OCI-LY1 (cell line): ENCODE results near the gene C17orf78.

Experiments
- H2AFZ ChIP-seq: fragments of 200-600 bp; sonication (generic), shearing (Covaris generic); 2 replicates; pipeline ENCODE4 v1.6.0; 2014; ENCODE audit warnings: antibody characterized with exemption, mild to moderate bottlenecking, low read length
- H3F3A ChIP-seq: fragments of 200-600 bp; sonication (generic), shearing (Covaris generic); 2 replicates; pipeline ENCODE4 v1.6.0; 2014; ENCODE audit warnings: mild to moderate bottlenecking, antibody characterized with exemption, low read length, moderate library complexity; ENCODE audit not compliant: insufficient read depth
- H3K27ac ChIP-seq: fragments of 200-600 bp; sonication (generic); 2 replicates; pipeline ENCODE4 v1.5.1; 2014; ENCODE audit warnings: low read length, mixed run types, mild to moderate bottlenecking, low read depth; ENCODE audit not compliant: poor library complexity, severe bottlenecking
- H3K27me3 ChIP-seq: fragments of 200-600 bp; sonication (generic); 2 replicates; pipeline ENCODE4 v1.6.0; 2014; ENCODE audit warnings: antibody characterized with exemption, mild to moderate bottlenecking, low read length, moderate library complexity; ENCODE audit not compliant: insufficient read depth
- H3K36me3 ChIP-seq: fragments of 200-600 bp; sonication (generic); 2 replicates; pipeline ENCODE4 v1.6.1; 2014; ENCODE audit warnings: mild to moderate bottlenecking, antibody characterized with exemption, low read length, moderate library complexity, mixed read lengths; ENCODE audit not compliant: insufficient read depth
- H3K4me1 ChIP-seq: fragments of 200-600 bp; sonication (generic); 2 replicates; pipeline ENCODE4 v1.5.1; 2014; ENCODE audit warnings: mild to moderate bottlenecking, low read length, moderate library complexity; ENCODE audit not compliant: insufficient read depth, severe bottlenecking
- H3K4me2 ChIP-seq: fragments of 200-600 bp; sonication (generic), shearing (Covaris generic); 2 replicates; pipeline ENCODE4 v1.6.1; 2014; ENCODE audit warnings: low read length
- H3K4me3 ChIP-seq: fragments of 200-600 bp; sonication (generic); 2 replicates; pipeline ENCODE4 v1.5.1; 2014; ENCODE audit warnings: low read length, low read depth, mild to moderate bottlenecking, mixed read lengths; ENCODE audit not compliant: poor library complexity, severe bottlenecking
- H3K79me2 ChIP-seq: fragments of 200-600 bp; shearing (Covaris generic); 2 replicates; pipeline ENCODE4 v1.6.1; 2016; ENCODE audit warnings: mixed run types, low read length, mixed read lengths; ENCODE audit not compliant: insufficient read depth
- H3K9ac ChIP-seq: fragments of 200-600 bp; sonication (generic), shearing (Covaris generic); 2 replicates; pipeline ENCODE4 v1.6.1; 2014; ENCODE audit warnings: mild to moderate bottlenecking, low read length, mixed read lengths
- H3K9me2 ChIP-seq: fragments of 200-600 bp; sonication (generic), shearing (Covaris generic); 2 replicates; pipeline ENCODE4 v1.6.1; 2014; ENCODE audit warnings: low read depth, mild to moderate bottlenecking, low read length, mixed read lengths
- H3K9me3 ChIP-seq: fragments of 200-600 bp; shearing (Covaris generic); 2 replicates; pipeline ENCODE4 v1.6.1; 2014; ENCODE audit warnings: low read length, mixed read lengths
- H4K20me1 ChIP-seq: fragments of 200-600 bp; sonication (generic), shearing (Covaris generic); 2 replicates; pipeline ENCODE4 v1.6.0; 2016; ENCODE audit warnings: mild to moderate bottlenecking, low read length; ENCODE audit not compliant: insufficient read depth
- EZH2 ChIP-seq: fragments of 200-600 bp; sonication (generic), shearing (Covaris generic); IDR thresholded peaks from 2 replicates; pipeline ENCODE4 v1.8.0; 2017; ENCODE audit warnings: borderline replicate concordance, mixed run types, mild to moderate bottlenecking, antibody characterized with exemption, low read length, moderate library complexity, mixed read lengths
- TF ChIP-seq, protein P1 (sequence below): fragments of 200-600 bp; sonication (generic), shearing (Covaris generic); IDR thresholded peaks from 2 replicates; pipeline ENCODE4 v1.5.1; 2017; ENCODE audit warnings: mild to moderate bottlenecking, antibody characterized with exemption, low read length, moderate library complexity, mixed read lengths

Gene C17orf78

DNA sequence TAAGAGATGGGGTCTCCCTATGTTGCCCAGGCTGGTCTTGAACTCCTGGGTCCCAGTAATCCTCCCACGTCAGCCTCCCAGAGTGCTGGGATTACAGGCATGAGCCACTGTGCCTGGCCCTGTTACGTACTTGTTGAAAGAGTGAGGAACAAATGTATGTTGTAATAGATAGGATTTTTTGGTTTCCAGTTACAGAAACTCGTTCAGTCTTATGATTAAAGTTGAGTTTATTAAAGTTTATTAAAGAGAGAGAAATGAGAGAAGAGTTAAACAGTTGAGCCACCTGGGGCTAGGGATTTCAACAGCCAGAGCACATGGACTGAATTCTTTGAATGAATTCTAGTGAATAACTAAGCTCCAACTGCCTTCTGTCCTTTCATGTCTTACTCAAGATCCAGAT, 34.6 kb downstream of the C17orf78 start:
- Histone ChIP-seq H3K36me3 (peaks cover 53% of the 10 kb centered on the region), H3K27me3 (no peaks in the 10 kb centered on the region)

GRCh38 chr17:37413875-37414519, 38.2 kb downstream of the C17orf78 start:
- Histone ChIP-seq H4K20me1 (no peaks in the 10 kb centered on the region), H3K9me2 (no peaks in the 10 kb centered on the region), H3K4me2 (no peak overlapping the region), H3K9me3 (no peaks in the 10 kb centered on the region), H2AFZ (no peak overlapping the region), H3K79me2 (no peaks in the 10 kb centered on the region), H3K27ac (no peak overlapping the region), H3K9ac (no peak overlapping the region), H3K27me3 (no peaks in the 10 kb centered on the region), H3F3A (no peaks in the 10 kb centered on the region), H3K36me3 (peaks cover 66% of the 10 kb centered on the region), H3K4me1 (no peaks in the 10 kb centered on the region), H3K4me3 (no peak overlapping the region)
- no peak for TF ChIP-seq EZH2
- TF ChIP-seq, protein P1, sequence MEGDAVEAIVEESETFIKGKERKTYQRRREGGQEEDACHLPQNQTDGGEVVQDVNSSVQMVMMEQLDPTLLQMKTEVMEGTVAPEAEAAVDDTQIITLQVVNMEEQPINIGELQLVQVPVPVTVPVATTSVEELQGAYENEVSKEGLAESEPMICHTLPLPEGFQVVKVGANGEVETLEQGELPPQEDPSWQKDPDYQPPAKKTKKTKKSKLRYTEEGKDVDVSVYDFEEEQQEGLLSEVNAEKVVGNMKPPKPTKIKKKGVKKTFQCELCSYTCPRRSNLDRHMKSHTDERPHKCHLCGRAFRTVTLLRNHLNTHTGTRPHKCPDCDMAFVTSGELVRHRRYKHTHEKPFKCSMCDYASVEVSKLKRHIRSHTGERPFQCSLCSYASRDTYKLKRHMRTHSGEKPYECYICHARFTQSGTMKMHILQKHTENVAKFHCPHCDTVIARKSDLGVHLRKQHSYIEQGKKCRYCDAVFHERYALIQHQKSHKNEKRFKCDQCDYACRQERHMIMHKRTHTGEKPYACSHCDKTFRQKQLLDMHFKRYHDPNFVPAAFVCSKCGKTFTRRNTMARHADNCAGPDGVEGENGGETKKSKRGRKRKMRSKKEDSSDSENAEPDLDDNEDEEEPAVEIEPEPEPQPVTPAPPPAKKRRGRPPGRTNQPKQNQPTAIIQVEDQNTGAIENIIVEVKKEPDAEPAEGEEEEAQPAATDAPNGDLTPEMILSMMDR = peak; percentile 13; the same call in 1 of the 2 replicates

More for the DNA sequence above, 34.6 kb downstream of the C17orf78 start:
- Histone ChIP-seq H2AFZ (no peak overlapping the region), H3K4me3 (no peak overlapping the region), H3F3A (no peaks in the 10 kb centered on the region), H3K4me1 (peaks cover 17% of the 10 kb centered on the region), H3K4me2 (no peak overlapping the region), H3K9ac (no peak overlapping the region), H3K9me3 (no peaks in the 10 kb centered on the region), H3K9me2 (no peaks in the 10 kb centered on the region), H3K27ac (no peak overlapping the region), H4K20me1 (no peaks in the 10 kb centered on the region), H3K79me2 (peaks cover 6% of the 10 kb centered on the region)
- no peak for TF ChIP-seq EZH2
- TF ChIP-seq, protein P1 = no peak

GRCh38 chr17:37417852-37418251, 42.1 kb downstream of the C17orf78 start:
- no peaks in the 10 kb centered on the region for H3K27me3 ChIP-seq
- no peaks in the 10 kb centered on the region for H4K20me1 ChIP-seq
- H3K9me2 ChIP-seq = no peaks in the 10 kb centered on the region
- H3K79me2 ChIP-seq = no peaks in the 10 kb centered on the region
- no peaks in the 10 kb centered on the region for H3K4me1 ChIP-seq
- no peak overlapping the region for H3K4me3 ChIP-seq
- no peak overlapping the region for H2AFZ ChIP-seq
- peaks cover 54% of the 10 kb centered on the region for H3K36me3 ChIP-seq
- H3K9me3 ChIP-seq = no peaks in the 10 kb centered on the region
- no peak overlapping the region for H3K4me2 ChIP-seq
- no peak overlapping the region for H3K27ac ChIP-seq
- TF ChIP-seq, protein P1 = no peak
- TF ChIP-seq EZH2 = no peak
- no peaks in the 10 kb centered on the region for H3F3A ChIP-seq
- no peak overlapping the region for H3K9ac ChIP-seq
